ENCODE measurements around the gene SELENOF.
A peak's percentile ranks its signal among the peaks of the same experiment; 100 is the strongest.
"Not testable (repeated sequence)": the region's sequence is repeated elsewhere in the genome, so short reads cannot be mapped to it uniquely, and the experiment has no call there.

The SELENOF gene

DNA sequence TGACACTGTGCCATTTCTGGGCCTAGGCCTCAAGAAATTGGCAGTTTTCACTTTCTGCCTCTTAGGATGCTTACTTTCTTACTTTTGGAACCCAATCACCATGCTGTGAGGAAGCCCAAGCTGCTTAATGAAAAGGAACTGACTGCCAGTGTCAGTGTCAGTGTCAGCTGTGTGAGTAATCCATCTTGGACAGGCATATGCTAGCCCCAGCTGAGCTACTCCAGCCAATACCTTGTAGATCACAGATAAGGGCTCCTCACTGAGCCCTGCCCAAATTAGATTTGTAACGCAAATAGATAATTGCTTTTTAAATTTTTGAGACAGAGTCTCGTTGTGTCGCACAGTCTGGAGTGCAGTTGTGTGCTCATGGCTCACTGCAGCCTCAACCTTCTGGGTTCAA lies 59.6 kb downstream of the SELENOF start:
- no peak for FAIRE-seq

DNA sequence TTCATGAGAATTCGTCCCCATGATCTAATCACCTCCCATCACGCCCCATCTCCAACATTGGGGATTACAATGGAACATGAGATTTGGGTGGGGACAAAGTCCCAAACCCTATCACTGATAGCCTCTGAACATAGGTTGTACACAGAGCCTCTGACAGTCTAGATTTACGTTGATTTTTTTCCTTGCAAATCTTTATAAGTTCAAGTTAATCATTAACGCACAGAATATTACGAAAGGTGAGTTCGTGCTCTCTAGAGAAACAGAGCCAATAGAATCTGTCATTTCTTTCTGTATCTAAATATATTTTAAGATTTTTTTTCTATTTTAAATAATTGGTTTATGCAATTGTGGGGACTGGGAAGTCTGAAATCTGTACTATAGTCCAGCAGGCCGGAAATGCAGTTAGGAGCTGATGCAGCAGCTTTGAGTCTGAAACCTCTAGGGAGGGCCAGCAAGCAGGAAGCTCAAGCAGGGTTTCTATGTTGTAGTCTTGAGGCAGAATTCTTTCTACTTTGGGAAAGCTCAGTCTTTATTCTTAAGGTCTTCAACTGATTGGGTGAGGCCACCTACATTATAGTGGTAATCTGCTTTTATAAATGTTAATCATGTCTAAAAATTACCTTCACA lies 61.0 kb downstream of the SELENOF start:
- FAIRE-seq: no peak

- no peak for FAIRE-seq
Measured at GRCh38 chr1:86852289-86852688, 61.6 kb downstream of the SELENOF start.

DNA sequence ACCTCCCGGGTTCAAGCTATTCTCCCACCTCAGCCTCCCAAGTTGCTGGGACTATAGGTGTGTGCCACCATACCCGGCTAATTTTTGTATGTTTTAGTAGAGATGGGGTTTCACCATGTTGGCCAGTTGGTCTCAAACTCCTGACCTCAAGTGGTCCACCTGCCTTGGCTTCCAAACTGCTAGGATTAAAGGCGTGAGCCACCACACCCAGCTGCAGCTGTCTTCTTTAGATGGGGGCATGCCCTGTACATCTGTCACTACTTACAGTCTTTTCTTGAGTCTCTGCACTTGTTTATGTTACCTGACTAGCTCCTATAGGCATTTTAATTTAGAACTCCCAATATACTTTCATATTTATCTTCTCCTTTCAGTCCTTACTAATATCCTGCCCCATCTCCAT lies 64.2 kb downstream of the SELENOF start:
- FAIRE-seq: no peak

- no peak for FAIRE-seq
Measured at GRCh38 chr1:86848654-86849053, 65.3 kb downstream of the SELENOF start.

GRCh38 chr1:86846164-86846647 lies 67.7 kb downstream of the SELENOF start:
- FAIRE-seq: no peak

DNA sequence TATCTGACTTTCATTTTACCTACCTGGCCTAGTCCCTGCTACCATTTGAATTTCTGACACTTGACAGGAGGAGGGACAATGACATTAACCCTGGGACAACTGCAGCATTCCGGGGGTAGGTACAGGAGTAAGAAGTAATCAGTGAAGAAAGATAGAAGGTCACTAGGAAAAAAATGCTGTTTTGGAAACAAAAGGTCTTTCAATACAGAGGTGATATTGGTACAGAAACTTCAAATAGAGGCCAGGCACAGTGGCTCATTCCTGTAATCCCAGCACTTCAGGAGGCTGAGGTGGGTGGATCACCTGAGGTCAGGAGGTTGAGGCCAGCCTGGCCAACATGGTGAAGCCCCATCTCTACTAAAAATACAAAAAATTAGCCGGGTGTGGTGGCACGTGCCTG lies 68.4 kb downstream of the SELENOF start:
- no peak for FAIRE-seq

DNA sequence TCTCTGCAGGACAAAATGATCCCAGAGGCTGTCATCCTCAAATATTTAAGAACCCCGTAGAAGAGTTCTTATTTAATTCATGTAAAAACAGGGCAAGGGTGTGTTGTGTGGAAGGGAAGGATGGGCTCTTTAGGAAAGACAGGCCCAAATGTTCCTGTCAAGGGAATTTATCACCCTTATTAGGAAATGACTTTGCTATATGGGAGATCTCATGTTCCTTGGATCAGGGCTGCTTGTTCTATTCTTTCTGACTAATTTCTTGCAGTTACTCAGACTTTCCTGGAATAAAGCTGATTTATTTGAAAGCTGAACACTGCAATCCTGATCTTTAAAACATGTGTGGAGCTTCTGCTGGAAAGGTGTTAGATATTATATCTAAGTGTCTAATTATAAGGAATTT lies 72.8 kb downstream of the SELENOF start:
- no peak for FAIRE-seq

GRCh38 chr1:86833461-86834215 lies 80.3 kb downstream of the SELENOF start:
- peak; percentile 84 for FAIRE-seq

- no peak for FAIRE-seq
Measured at GRCh38 chr1:86832433-86832832, 81.5 kb downstream of the SELENOF start.

- FAIRE-seq: no peak
Measured at GRCh38 chr1:86829321-86829720, 84.6 kb downstream of the SELENOF start.

DNA sequence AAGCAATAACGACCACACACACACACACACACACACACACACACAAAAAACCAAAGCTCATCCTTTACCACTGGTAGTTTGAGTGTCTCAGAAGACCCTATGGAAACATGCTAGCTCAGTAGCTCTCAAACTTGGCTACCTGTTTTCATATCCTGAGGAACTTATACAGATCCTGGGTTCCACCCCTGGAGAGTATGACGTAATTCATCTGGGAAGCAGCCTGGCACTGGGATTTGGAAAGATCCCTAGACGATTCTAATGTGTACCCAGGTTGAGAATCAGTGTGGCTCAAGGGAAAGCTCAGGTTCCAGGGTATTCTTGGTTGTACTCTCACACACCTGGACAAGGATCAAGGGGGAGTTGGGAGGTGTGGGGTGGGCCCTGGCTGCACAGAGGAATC lies 85.9 kb downstream of the SELENOF start:
- no peak for FAIRE-seq

- no peak for FAIRE-seq
Measured at GRCh38 chr1:86826856-86827255, 87.1 kb downstream of the SELENOF start.

- FAIRE-seq: no peak
Measured at GRCh38 chr1:86825319-86825718, 88.6 kb downstream of the SELENOF start.

DNA sequence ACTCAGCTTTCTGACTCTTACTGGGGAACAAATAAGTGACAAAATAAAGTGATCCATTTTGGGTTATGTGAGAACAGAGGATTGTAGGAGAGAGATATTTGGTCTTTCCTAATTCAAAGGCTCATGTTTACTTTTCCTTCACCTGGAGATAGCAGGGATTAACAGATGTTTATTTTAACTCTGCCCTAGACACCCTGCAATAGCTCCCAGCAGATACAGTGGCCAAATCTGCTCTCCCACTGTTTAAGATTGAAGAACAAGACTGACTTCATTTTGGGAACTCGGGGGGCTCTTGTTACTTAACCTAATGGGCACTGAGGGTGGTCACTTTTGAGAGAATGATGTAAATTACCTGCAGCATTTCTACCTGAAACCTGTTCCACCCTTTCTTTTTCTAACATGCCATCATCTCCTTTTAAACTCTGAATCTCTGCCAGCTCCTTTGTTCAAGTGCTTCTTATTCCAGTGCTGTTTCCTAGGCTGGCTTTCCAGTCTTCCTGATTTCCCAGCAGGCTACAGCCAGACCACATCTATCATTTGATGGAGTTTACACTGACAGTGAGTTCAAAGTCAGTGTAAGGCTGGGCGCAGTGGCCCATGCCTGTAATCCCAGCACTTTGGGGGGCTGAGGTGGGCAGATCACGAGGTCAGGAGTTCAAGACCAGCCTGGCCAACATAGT lies 90.0 kb downstream of the SELENOF start:
- FAIRE-seq: no peak

DNA sequence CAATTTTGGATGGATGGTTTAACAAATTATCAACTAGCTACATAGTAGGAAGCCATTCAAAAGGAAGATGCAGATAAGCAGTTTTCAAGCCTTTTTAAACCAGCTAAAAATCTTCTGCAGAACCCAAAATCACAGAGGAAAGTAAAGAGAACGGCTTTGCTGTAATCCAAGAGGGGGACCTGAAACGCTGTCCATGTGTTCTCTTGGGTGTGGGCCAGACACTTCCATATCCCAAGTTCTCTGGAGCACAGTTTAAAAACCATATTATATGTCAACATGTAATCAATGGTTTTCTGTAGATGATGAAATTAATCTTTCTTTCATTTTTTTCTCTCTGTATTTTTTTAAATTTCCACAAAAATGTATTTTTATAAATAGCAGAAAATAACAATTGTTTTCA lies 90.5 kb downstream of the SELENOF start:
- no peak for FAIRE-seq

- FAIRE-seq: no peak
Measured at GRCh38 chr1:86822459-86822858, 91.5 kb downstream of the SELENOF start.

GRCh38 chr1:86821956-86822355 lies 92.0 kb downstream of the SELENOF start:
- FAIRE-seq: no peak

GRCh38 chr1:86819970-86820369 lies 94.0 kb downstream of the SELENOF start:
- not testable (repeated sequence) for FAIRE-seq

DNA sequence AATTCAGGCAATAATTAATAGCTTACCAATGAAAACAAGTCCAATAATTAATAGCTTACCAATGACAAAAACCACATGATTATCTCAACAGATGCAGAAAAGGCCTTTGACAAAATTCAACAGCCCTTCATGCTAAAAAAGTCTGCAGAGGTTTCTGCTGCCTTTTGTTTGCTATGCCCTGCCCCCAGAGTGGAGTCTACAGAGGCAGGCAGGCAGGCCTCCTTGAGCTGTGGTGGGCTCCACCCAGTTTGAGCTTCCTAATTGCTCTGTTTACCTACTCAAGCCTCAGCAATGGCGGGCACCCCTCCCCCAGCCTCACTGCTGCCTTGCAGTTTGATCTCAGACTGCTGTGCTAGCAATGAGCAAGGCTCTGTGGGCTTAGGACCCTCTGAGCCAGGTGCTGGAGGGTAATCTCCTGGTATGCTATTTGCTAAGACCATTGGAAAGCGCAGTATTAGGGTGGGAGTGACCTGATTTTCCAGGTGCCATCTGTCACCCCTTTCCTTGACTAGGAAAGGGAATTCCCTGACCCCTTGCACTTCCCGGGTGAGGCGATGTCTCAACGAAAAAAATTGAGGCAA lies 96.6 kb downstream of the SELENOF start:
- not testable (repeated sequence) for FAIRE-seq

DNA sequence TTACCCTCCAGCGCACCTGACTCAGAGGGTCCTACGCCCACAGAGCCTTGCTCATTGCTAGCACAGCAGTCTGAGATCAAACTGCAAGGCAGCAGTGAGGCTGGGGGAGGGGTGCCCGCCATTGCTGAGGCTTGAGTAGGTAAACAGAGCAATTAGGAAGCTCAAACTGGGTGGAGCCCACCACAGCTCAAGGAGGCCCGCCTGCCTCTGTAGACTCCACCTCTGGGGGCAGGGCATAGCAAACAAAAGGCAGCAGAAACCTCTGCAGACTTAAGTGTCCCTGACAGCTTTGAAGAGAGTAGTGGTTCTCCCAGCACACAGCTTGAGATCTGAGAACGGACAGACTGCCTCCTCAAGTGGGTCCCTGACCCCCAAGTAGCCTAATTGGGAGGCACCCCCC lies 99.8 kb downstream of the SELENOF start:
- FAIRE-seq: not testable (repeated sequence)
